SH-SY5Y (cell line): ENCODE results near the gene INSM1.

Source experiments
- GATA2 ChIP-seq: IDR thresholded peaks from 2 replicates; pipeline ENCODE4 v1.6.1; 2011; ENCODE audit warnings: mild to moderate bottlenecking, low read depth, low read length
- GATA3 ChIP-seq: IDR thresholded peaks from 2 replicates; pipeline ENCODE4 v1.6.1; 2011; ENCODE audit warnings: low read depth, mild to moderate bottlenecking, low read length, moderate library complexity

DNA sequence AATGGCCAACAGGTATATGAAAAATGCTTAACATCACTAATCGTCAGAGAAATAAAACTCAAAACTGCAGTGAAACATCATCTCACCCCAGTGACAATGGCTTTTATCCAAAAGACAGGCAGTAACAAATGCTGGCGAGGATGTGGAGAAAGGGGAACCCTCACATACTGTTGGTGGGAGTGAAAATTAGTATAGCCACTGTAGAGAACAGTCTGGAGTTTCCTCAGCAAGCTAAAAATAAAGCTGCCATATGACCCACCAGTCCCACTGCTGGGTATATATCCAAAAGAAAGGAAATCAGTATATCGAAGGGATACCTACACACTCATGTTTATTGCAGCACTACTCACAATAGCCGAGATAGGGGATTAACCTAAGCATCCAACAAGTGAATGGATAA lies 23.4 kb upstream of the INSM1 start:
- no peak for TF ChIP-seq GATA2
- TF ChIP-seq GATA3, result no peak
